Measurements from ENCODE around the gene ZBED1. TPM values are rescaled to one million over a fixed set of nuclear protein-coding genes. Genes with fewer than 3 reads are reported as not detected.
"Not testable (repeated sequence)": the region's sequence is repeated elsewhere in the genome, so short reads cannot be mapped to it uniquely, and the experiment has no call there.

ZBED1 gene
- total RNA-seq, 2 donors from 2014 or later = 34.4 to 42.0 TPM

DNA sequence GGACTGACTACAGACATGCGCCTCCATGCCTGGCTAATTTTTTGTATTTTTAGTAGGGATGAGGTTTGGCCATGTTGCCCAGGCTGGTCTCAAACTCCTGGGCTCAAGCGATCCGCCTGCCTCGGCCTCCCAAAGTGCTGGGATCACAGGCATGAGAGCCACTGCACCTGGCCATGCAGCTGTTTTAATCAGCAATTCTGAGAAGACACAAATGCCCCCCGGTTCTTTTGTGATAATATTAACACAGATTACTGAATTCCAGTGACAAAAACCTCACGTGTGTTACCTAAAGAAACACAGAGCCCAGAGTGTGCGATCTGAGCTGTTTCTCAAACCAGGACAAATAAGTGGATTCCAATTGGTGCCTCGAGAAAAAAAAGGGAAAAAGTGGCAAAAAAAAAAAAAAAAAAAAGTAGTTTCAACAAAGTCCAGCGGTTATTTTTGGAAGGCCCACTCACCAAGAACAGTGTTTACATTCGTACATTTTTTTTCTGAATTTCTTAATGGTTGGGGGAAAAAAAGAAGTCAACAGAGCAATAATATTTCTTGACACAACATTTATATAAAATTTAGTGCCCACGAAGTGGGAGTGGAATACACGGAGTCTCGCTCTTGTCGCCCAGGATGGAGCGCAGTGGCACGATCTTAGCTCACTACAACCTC, 17.2 kb downstream of the ZBED1 start:
- H3K4me3 Mint-ChIP-seq = no peak overlapping the region
- peaks cover 13% of the 10 kb centered on the region for H3K36me3 Mint-ChIP-seq
- H3K4me1 Mint-ChIP-seq (ENCODE audit: low read depth in 2 of 2) = peaks cover 0 to 8% of the 10 kb centered on the region in 2 donors
- ATAC-seq (no peak), DNase-seq (ENCODE audit: low spot score) (no peak)
- no peaks in the 10 kb centered on the region for H3K27me3 Mint-ChIP-seq
- no peak overlapping the region for H3K27ac Mint-ChIP-seq
- H3K9me3 Mint-ChIP-seq = peaks cover under 1% of the 10 kb centered on the region

DNA sequence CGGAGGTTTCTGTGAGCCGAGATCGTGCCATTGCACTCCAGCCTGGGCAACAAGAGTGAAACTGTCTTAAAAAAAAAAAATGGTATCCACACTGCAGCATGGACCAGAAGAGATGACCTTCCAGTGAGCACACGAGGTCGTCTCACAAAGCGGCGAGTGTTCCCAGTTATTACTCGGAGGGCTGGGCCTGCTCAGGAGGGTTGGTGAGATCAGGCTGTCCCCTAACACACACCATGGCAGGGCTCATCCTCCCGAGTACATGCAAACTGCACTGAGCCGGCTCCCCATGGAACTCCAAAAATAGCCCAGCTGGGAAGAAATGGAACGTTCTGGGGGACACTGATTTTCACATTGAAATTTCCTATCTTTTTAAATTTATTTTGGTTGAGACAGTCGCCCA, 19.2 kb downstream of the ZBED1 start:
- H3K27ac Mint-ChIP-seq; H3K27me3 Mint-ChIP-seq; H3K36me3 Mint-ChIP-seq; ATAC-seq; H3K9me3 Mint-ChIP-seq; DNase-seq (ENCODE audit: low spot score); H3K4me3 Mint-ChIP-seq: not testable (repeated sequence)
- peaks cover 0 to 16% of the 10 kb centered on the region in 2 donors for H3K4me1 Mint-ChIP-seq (ENCODE audit: low read depth in 2 of 2)

DNA sequence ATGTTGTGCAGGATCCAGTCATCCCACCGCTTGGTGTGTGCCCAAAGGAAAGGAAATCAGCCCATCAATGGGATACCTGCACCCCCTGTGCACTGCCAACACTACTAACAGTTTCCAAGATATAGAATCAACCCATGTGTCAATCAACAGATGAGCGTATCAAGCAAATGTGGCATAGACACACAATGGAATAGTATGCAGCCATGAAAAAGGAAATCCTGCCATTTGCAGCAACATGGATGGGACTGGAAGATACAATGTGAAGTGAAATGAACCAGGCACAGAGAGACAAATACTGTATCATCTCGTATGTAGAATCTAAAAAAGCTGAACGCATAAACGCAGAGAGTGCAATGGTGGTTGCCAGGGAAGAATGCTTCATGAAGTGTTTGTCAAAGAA, 20.8 kb downstream of the ZBED1 start:
- not testable (repeated sequence) for ATAC-seq; H3K4me3 Mint-ChIP-seq; H3K27me3 Mint-ChIP-seq; H3K27ac Mint-ChIP-seq; H3K9me3 Mint-ChIP-seq; H3K36me3 Mint-ChIP-seq; DNase-seq (ENCODE audit: low spot score)
- H3K4me1 Mint-ChIP-seq (ENCODE audit: low read depth in 2 of 2) = peaks cover 9 to 21% of the 10 kb centered on the region in 2 donors

DNA sequence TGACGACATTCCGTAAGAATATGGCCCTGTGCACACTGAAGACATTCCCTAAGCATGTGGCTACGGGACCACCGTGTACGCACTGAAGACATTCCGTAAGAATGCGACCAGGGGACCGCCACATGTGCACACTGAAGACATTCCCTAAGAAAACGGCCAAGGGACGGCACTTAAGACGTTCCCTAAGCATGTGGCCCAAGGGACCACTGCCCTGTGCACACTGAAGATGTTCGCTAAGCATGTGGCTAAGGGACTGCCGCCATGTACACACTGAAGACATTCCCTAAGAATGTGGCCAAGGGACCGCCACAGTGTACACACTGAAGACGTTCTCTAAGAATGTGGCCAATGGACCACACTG, 21.4 kb downstream of the ZBED1 start:
- Mint-ChIP-seq H3K27ac (no peak overlapping the region), H3K9me3 (peaks cover 2% of the 10 kb centered on the region), H3K27me3 (no peaks in the 10 kb centered on the region), H3K4me3 (no peak overlapping the region), H3K4me1 (ENCODE audit: low read depth in 2 of 2) (peaks cover 9 to 19% of the 10 kb centered on the region in 2 donors), H3K36me3 (peaks cover 8% of the 10 kb centered on the region)
- ATAC-seq (no peak), DNase-seq (ENCODE audit: low spot score) (no peak)

DNA sequence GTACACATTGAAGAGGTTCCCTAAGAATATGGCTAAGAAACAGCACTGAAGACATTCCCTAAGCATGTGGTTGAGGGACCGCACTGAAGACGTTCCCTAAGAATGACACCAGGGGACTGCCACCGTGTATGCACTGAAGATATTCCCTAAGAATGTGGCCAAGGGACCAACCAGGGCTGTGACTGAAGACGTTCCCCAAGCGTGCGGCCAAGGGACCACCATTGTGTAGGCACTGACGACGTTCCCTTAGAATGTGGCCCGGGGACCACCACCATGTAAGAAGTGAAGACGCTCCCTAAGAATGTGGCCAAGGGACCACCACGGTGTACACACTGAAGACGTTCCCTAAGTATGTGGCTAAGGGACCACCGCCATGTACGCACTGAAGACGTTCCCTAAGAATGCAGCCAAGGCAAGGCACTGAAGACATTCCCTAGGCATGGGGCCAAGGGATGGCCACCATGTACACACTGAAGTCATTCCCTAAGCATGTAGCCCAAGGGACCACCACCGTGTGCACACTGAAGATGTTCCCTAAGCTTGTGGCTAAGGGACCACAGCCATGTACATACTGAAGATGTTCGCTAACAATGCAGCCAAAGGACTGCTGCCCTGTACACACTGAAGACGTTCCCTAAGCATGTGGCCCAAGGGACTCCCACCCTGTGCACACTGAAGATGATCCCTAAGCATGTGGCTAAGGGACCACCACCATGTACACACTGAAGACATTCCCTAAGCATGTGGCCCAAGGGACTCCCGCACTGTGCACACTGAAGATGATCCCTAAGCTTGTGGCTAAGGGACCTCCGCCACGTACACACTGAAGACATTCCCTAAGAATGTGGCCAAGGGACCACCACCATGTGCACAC, 22.0 kb downstream of the ZBED1 start:
- H3K27me3 Mint-ChIP-seq = no peaks in the 10 kb centered on the region
- H3K9me3 Mint-ChIP-seq = peaks cover 2% of the 10 kb centered on the region
- H3K4me1 Mint-ChIP-seq (ENCODE audit: low read depth in 2 of 2) = peaks cover 9 to 19% of the 10 kb centered on the region in 2 donors
- H3K27ac Mint-ChIP-seq = no peak overlapping the region
- no peak for ATAC-seq
- H3K36me3 Mint-ChIP-seq = peaks cover 8% of the 10 kb centered on the region
- no peak overlapping the region for H3K4me3 Mint-ChIP-seq
- no peak for DNase-seq (ENCODE audit: low spot score)

DNA sequence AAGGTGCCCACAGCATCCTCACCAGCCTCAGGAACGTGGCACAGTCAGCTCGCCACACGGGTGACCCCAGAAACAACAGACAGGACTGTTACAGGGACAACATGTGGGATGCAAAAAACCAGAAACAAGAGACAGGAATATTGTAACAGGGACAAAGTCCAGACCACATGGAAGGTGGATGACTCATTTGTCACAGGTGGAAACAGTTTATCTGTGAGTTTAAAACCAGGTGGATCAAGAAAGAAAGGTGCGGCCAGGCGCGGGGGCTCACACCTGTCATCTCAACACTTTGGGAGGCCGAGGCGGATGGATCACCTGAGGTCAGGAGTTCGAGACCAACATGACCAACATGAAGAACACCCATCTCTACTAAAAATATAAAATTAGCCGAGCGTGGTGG, 23.5 kb downstream of the ZBED1 start:
- DNase-seq (ENCODE audit: low spot score); H3K9me3 Mint-ChIP-seq; ATAC-seq; H3K36me3 Mint-ChIP-seq; H3K27ac Mint-ChIP-seq; H3K27me3 Mint-ChIP-seq; H3K4me3 Mint-ChIP-seq: not testable (repeated sequence)
- peaks cover 9 to 22% of the 10 kb centered on the region in 2 donors for H3K4me1 Mint-ChIP-seq (ENCODE audit: low read depth in 2 of 2)

DNA sequence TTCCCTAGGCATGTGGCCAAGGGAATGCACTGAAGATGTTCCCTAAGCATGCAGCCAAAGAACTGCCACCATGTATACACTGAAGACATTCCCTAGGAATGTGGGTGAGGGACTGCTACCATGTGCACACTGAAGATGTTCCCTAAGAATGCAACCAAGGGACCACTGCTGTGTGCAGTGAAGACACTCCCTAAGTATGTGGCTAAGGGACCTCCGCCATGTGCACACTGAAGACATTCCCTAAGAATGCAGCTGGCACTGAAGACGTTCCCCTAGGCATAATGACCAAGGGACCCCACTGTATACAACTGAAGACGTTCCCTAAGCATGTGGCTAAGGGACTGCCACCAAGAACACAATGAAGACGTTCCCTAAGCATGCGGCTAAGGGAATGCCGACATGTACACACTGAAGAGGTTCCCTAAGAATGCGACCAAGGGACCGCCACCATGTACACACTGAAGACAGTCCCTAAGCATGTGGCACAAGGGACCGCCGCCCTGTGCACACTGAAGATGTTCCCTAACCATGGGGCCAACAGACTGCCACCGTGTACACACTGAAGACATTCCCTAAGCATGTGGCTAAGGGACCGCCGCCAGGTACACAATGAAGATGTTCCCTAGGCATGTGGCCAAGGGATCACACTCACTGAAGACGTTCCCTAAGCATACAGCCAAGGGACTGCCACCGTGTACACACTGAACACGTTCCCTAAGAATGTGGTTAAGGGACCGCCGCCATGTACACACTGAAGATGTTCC, 25.6 kb downstream of the ZBED1 start:
- H3K4me1 Mint-ChIP-seq (ENCODE audit: low read depth in 2 of 2) = peaks cover 9 to 22% of the 10 kb centered on the region in 2 donors
- no peak for ATAC-seq
- H3K27ac Mint-ChIP-seq = no peak overlapping the region
- no peaks in the 10 kb centered on the region for H3K27me3 Mint-ChIP-seq
- peaks cover 7% of the 10 kb centered on the region for H3K36me3 Mint-ChIP-seq
- DNase-seq (ENCODE audit: low spot score) = no peak
- no peak overlapping the region for H3K4me3 Mint-ChIP-seq
- H3K9me3 Mint-ChIP-seq = peaks cover 2% of the 10 kb centered on the region

DNA sequence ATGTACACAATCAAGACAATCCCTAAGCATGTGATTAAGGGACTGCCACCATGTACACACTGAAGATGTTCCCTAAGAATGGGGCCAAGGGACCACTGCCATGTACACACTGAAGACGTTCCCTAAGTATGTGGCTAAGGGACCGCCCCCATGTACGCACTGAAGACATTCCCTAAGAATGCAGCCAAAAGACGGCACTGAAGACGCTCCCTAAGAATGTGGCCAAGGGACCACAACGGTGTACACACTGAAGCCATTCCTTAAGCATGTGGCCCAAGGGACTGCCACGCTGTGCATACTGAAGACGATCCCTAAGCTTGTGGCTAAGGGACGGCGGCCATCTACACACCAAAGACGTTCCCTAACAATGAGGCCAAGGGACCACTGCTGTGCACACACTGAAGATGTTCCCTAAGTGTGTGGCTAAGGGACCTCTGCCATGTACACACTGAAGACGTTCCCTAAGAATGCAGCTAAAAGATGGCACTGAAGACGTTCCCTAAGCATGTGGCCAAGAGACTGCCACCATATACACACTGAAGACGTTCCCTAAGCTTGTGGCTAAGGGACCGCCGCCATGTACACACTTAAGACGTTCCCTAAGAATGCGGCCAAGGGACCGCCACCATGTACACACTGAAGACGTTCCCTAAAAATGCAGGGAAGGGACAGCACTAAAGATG, 26.4 kb downstream of the ZBED1 start:
- H3K27me3 Mint-ChIP-seq = no peaks in the 10 kb centered on the region
- ATAC-seq = no peak
- DNase-seq (ENCODE audit: low spot score) = no peak
- peaks cover 7% of the 10 kb centered on the region for H3K9me3 Mint-ChIP-seq
- H3K27ac Mint-ChIP-seq = no peak overlapping the region
- peaks cover 5% of the 10 kb centered on the region for H3K36me3 Mint-ChIP-seq
- H3K4me3 Mint-ChIP-seq = no peak overlapping the region
- H3K4me1 Mint-ChIP-seq (ENCODE audit: low read depth in 2 of 2) = peaks cover 9 to 19% of the 10 kb centered on the region in 2 donors

DNA sequence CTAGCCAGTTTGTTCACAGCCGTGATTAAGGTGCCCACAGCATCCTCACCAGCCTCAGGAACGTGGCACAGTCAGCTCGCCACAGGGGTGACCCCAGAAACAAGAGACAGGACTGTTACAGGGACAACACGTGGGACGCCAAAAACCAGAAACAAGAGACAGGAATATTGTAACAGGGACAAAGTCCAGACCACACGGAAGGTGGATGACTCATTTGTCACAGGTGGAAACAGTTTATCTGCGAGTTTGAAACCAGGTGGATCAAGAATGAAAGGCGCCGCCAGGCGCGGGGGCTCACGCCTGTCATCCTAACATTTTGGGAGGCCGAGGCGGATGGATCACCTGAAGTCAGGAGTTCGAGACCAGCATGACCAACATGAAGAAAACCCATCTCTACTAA, 27.7 kb downstream of the ZBED1 start:
- not testable (repeated sequence) for H3K36me3 Mint-ChIP-seq; H3K4me3 Mint-ChIP-seq; DNase-seq (ENCODE audit: low spot score); H3K27me3 Mint-ChIP-seq; H3K9me3 Mint-ChIP-seq; ATAC-seq; H3K27ac Mint-ChIP-seq
- H3K4me1 Mint-ChIP-seq (ENCODE audit: low read depth in 2 of 2) = peaks cover 9 to 23% of the 10 kb centered on the region in 2 donors

DNA sequence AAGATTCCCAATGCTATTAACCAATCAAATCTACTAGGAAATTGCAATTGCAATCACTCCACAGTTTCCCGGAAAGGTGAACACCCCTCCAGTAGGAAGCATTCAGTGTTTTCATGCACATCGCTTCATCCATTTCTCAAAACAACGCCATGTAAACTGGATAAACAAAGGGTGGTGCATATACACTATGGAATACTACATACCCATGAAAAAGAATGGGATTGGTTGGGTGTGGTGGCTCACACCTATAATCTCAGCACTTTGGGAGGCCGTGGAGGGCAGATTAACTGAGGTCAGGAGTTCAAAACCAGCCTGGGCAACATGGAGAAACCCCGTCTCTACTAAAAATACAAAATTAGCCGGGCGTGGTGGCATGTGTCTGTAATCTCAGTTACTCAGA, 29.1 kb downstream of the ZBED1 start:
- peaks cover 5% of the 10 kb centered on the region for H3K9me3 Mint-ChIP-seq
- DNase-seq (ENCODE audit: low spot score) (no peak), ATAC-seq (no peak)
- H3K27me3 Mint-ChIP-seq = no peaks in the 10 kb centered on the region
- peaks cover 13 to 23% of the 10 kb centered on the region in 2 donors for H3K4me1 Mint-ChIP-seq (ENCODE audit: low read depth in 2 of 2)
- no peak overlapping the region for H3K4me3 Mint-ChIP-seq
- peaks cover 5% of the 10 kb centered on the region for H3K36me3 Mint-ChIP-seq
- H3K27ac Mint-ChIP-seq = no peak overlapping the region

DNA sequence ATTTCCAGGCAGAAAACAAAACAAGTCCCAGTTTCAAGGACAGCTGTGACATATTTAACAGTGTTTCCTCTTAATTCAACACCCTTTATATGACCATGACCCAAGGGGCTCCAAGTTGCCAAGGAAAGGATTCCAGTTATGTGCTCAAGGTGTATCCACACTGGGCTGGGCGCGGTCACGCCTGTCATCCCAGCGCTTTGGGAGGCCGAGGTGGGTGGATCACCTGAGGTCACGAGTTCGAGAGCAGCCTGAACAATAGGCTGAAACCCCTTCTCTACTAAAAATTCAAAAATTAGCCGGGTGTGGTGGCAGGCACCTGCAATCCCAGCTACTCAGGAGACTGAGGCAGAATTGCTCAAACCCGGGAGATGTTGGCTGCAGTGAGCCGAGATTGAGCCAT, 29.6 kb downstream of the ZBED1 start:
- not testable (repeated sequence) for H3K27me3 Mint-ChIP-seq; H3K4me3 Mint-ChIP-seq; DNase-seq (ENCODE audit: low spot score); H3K9me3 Mint-ChIP-seq; ATAC-seq; H3K27ac Mint-ChIP-seq; H3K36me3 Mint-ChIP-seq
- peaks cover 10 to 23% of the 10 kb centered on the region in 2 donors for H3K4me1 Mint-ChIP-seq (ENCODE audit: low read depth in 2 of 2)

DNA sequence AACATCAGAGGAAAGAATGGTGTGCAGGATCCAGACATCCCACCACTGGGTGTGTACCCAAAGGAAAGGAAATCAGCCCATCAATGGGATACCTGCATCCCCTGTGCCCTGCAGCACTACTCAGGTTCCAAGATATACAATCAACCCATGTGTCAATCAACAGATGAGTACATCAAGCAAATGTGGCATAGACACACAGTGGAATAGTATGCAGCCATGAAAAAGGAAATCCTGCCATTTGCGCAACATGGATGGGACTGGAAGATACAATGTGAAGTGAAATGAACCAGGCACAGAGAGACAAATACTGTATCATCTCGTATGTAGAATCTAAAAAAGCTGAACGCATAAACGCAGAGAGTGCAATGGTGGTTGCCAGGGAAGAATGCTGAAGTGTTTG, 30.9 kb downstream of the ZBED1 start:
- H3K36me3 Mint-ChIP-seq; H3K9me3 Mint-ChIP-seq; H3K27ac Mint-ChIP-seq; DNase-seq (ENCODE audit: low spot score); ATAC-seq; H3K27me3 Mint-ChIP-seq; H3K4me3 Mint-ChIP-seq: not testable (repeated sequence)
- peaks cover 4 to 21% of the 10 kb centered on the region in 2 donors for H3K4me1 Mint-ChIP-seq (ENCODE audit: low read depth in 2 of 2)

DNA sequence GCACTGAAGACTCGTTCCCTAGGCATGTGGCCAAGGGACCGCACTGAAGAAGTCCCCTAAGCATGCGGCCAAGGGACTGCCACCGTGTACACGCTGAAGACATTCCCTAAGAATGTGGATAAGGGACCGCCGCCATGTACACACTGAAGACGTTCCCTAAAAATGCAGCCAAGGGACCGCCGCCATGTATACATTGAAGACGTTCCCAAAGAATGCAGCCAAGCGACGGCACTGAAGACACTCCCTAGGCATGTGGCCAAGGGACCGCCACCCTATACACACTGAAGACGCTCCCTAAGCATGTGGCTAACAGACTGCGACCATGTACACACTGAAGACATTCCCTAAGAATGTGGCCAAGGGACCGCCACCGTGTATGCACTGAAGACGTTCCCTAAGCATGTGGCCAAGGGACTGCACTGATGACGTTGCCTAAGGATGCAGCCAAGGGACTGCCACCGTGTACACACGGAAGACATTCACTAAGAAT, 31.5 kb downstream of the ZBED1 start:
- Mint-ChIP-seq H3K27ac (no peak overlapping the region), H3K36me3 (peaks cover 5% of the 10 kb centered on the region), H3K27me3 (no peaks in the 10 kb centered on the region), H3K4me3 (no peak overlapping the region), H3K4me1 (ENCODE audit: low read depth in 2 of 2) (peaks cover 4 to 21% of the 10 kb centered on the region in 2 donors), H3K9me3 (peaks cover 5% of the 10 kb centered on the region)
- ATAC-seq = no peak
- DNase-seq (ENCODE audit: low spot score) = no peak

Data from natural killer cell treated with Interleukin-12 subunit alpha and Interleukin-12 subunit beta and Interleukin-15 and Interleukin-18, amount 100 ng/mL, for 72 hours (primary cell).